ENCODE data around the gene SLC7A9. TPM values are rescaled to one million over a fixed set of nuclear protein-coding genes. Genes with fewer than 3 reads are reported as not detected.
"Not testable (repeated sequence)": the region's sequence is repeated elsewhere in the genome, so short reads cannot be mapped to it uniquely, and the experiment has no call there.

The SLC7A9 gene
- polyA plus RNA-seq, 1 experiment, result not detected

- Histone ChIP-seq H3K9me3 (ENCODE audit: control insufficient read depth, insufficient read depth, low read length) (no peaks in the 10 kb centered on the region), H3K27ac (ENCODE audit: low read depth, low read length) (no peak overlapping the region), H3K27me3 (ENCODE audit: control insufficient read depth, insufficient read depth, low read length) (no peaks in the 10 kb centered on the region), H3K4me3 (ENCODE audit: low read depth, low read length) (no peak overlapping the region)
- TF ChIP-seq CTCF (IDR thresholded peaks at IDR 0.05; ENCODE audit: low read depth, low read length), result no peak
- ChIA-PET CTCF (no interaction called here), POLR2A (no interaction called here)
- no peak for DNase-seq (ENCODE audit: low read depth, low spot score)
These were observed 17.4 kb downstream of the SLC7A9 start for GRCh38 chr19:32852216-32852615.

- H3K27ac ChIP-seq (ENCODE audit: low read depth, low read length); CTCF ChIA-PET; H3K9me3 ChIP-seq (ENCODE audit: control insufficient read depth, insufficient read depth, low read length); DNase-seq (ENCODE audit: low read depth, low spot score); H3K27me3 ChIP-seq (ENCODE audit: control insufficient read depth, insufficient read depth, low read length); POLR2A ChIA-PET; H3K4me3 ChIP-seq (ENCODE audit: low read depth, low read length): not testable (repeated sequence)
These were observed 21.5 kb downstream of the SLC7A9 start for GRCh38 chr19:32848035-32848434.

GRCh38 chr19:32843716-32844245 is 25.8 kb downstream of the SLC7A9 start:
- no peaks in the 10 kb centered on the region for H3K9me3 ChIP-seq (ENCODE audit: control insufficient read depth, insufficient read depth, low read length)
- no peak for TF ChIP-seq CTCF (IDR thresholded peaks at IDR 0.05; ENCODE audit: low read depth, low read length)
- no peak overlapping the region for H3K4me3 ChIP-seq (ENCODE audit: low read depth, low read length)
- no peak for DNase-seq (ENCODE audit: low read depth, low spot score)
- no peak overlapping the region for H3K27ac ChIP-seq (ENCODE audit: low read depth, low read length)
- H3K27me3 ChIP-seq (ENCODE audit: control insufficient read depth, insufficient read depth, low read length), result no peaks in the 10 kb centered on the region
- ChIA-PET POLR2A (no interaction called here), CTCF (no interaction called here)

- no peak overlapping the region for H3K4me3 ChIP-seq (ENCODE audit: low read depth, low read length)
- DNase-seq (ENCODE audit: low read depth, low spot score), result no peak
- CTCF ChIA-PET, result no interaction called here
- TF ChIP-seq CTCF (IDR thresholded peaks at IDR 0.05; ENCODE audit: low read depth, low read length), result no peak
- no peaks in the 10 kb centered on the region for H3K9me3 ChIP-seq (ENCODE audit: control insufficient read depth, insufficient read depth, low read length)
- H3K27me3 ChIP-seq (ENCODE audit: control insufficient read depth, insufficient read depth, low read length), result no peaks in the 10 kb centered on the region
- POLR2A ChIA-PET, result no interaction called here
- H3K27ac ChIP-seq (ENCODE audit: low read depth, low read length), result no peak overlapping the region
These were observed 27.5 kb downstream of the SLC7A9 start for GRCh38 chr19:32842061-32842460.

GRCh38 chr19:32837531-32837930 is 32.0 kb downstream of the SLC7A9 start:
- CTCF ChIA-PET, result no interaction called here
- POLR2A ChIA-PET, result no interaction called here
- TF ChIP-seq CTCF (IDR thresholded peaks at IDR 0.05; ENCODE audit: low read depth, low read length), result no peak
- Histone ChIP-seq H3K27ac (ENCODE audit: low read depth, low read length) (no peak overlapping the region), H3K4me3 (ENCODE audit: low read depth, low read length) (no peak overlapping the region), H3K9me3 (ENCODE audit: control insufficient read depth, insufficient read depth, low read length) (no peaks in the 10 kb centered on the region), H3K27me3 (ENCODE audit: control insufficient read depth, insufficient read depth, low read length) (no peaks in the 10 kb centered on the region)
- no peak for DNase-seq (ENCODE audit: low read depth, low spot score)

- H3K27ac ChIP-seq (ENCODE audit: low read depth, low read length); DNase-seq (ENCODE audit: low read depth, low spot score); CTCF ChIA-PET; H3K9me3 ChIP-seq (ENCODE audit: control insufficient read depth, insufficient read depth, low read length); H3K27me3 ChIP-seq (ENCODE audit: control insufficient read depth, insufficient read depth, low read length); H3K4me3 ChIP-seq (ENCODE audit: low read depth, low read length): not testable (repeated sequence)
- POLR2A ChIA-PET, result interaction anchor here (0.6 kb wide), 1 partner anchor 138 kb away, joined by 6 read pairs; no protein-coding TSS in a partner anchor
These were observed 36.2 kb downstream of the SLC7A9 start for GRCh38 chr19:32833388-32833787.

GRCh38 chr19:32832825-32833224 is 36.7 kb downstream of the SLC7A9 start:
- H3K4me3 ChIP-seq (ENCODE audit: low read depth, low read length); H3K27me3 ChIP-seq (ENCODE audit: control insufficient read depth, insufficient read depth, low read length); DNase-seq (ENCODE audit: low read depth, low spot score); H3K9me3 ChIP-seq (ENCODE audit: control insufficient read depth, insufficient read depth, low read length); CTCF ChIA-PET; H3K27ac ChIP-seq (ENCODE audit: low read depth, low read length): not testable (repeated sequence)
- POLR2A ChIA-PET, result interaction anchor here (0.6 kb wide), 1 partner anchor 138 kb away, joined by 6 read pairs; no protein-coding TSS in a partner anchor

GRCh38 chr19:32832094-32832493 is 37.5 kb downstream of the SLC7A9 start:
- DNase-seq (ENCODE audit: low read depth, low spot score); H3K27me3 ChIP-seq (ENCODE audit: control insufficient read depth, insufficient read depth, low read length); H3K9me3 ChIP-seq (ENCODE audit: control insufficient read depth, insufficient read depth, low read length); H3K4me3 ChIP-seq (ENCODE audit: low read depth, low read length); CTCF ChIA-PET; POLR2A ChIA-PET; H3K27ac ChIP-seq (ENCODE audit: low read depth, low read length): not testable (repeated sequence)

Data from AG04450 (cell line).